Esophagus muscularis mucosa (tissue), 4 donors: ENCODE results near the gene ME3. TPM values are rescaled to one million over a fixed set of nuclear protein-coding genes. Genes with fewer than 3 reads are reported as not detected.
A peak's percentile ranks its signal among the peaks of the same experiment; 100 is the strongest.

ENCODE experiments used
- DNase-seq: peaks from one replicate; pipeline ENCODE4 v3.0.0-alpha.2; 2017; ENCODE audit errors: extremely low spot score
- H3K27ac ChIP-seq, 4 donors: fragments of 200-600 bp; sonication (generic); replicated peaks in 1 of 4; 1 replicate in 3 of 4; 2 replicates in 1 of 4; pipeline ENCODE4 v1.5.1; 2016 to 2019; ENCODE audit warnings: mild to moderate bottlenecking in 1 of 4
- H3K27me3 ChIP-seq, 4 donors: fragments of 200-600 bp; sonication (generic); one replicate each; pipeline versions ENCODE4 v1.5.1 to v1.6.0; 2016 to 2019
- H3K36me3 ChIP-seq, 4 donors: fragments of 200-600 bp; sonication (generic); one replicate each; pipeline ENCODE4 v1.5.1; 2016 to 2019
- H3K4me1 ChIP-seq, 4 donors: fragments of 200-600 bp; sonication (generic); one replicate each; pipeline ENCODE4 v1.5.1; 2016 to 2019
- H3K4me3 ChIP-seq, 4 donors: fragments of 200-600 bp; sonication (generic); 1 replicate in 2 of 4; 2 replicates in 2 of 4; pipeline ENCODE4 v1.5.1; 2016 to 2019; ENCODE audit warnings: mild to moderate bottlenecking in 4 of 4, moderate library complexity in 1 of 4
- H3K9me3 ChIP-seq, 4 donors: fragments of 200-600 bp; sonication (generic); 1 replicate in 3 of 4; 2 replicates in 1 of 4; pipeline ENCODE4 v1.5.1; 2016 to 2019
- EP300 ChIP-seq: sonication (generic); formaldehyde crosslinking; IDR thresholded peaks from one replicate; pipeline ENCODE4 v1.6.1; 2017; ENCODE audit warnings: antibody characterized with exemption
- POLR2A ChIP-seq: fragments of 450-650 bp; IDR thresholded peaks from one replicate; pipeline ENCODE4 v1.6.1; 2017; ENCODE audit warnings: antibody characterized with exemption, moderate library complexity, mild to moderate bottlenecking, low read depth
- POLR2AphosphoS5 ChIP-seq, 2 donors: sonication (generic); formaldehyde crosslinking; IDR thresholded peaks; one replicate each; pipeline ENCODE4 v1.6.1; 2017; ENCODE audit warnings: antibody characterized with exemption in 2 of 2
- WGBS: methylation state at CpG from one replicate; pipeline ENCODE4 v1.1.5; 2018; 5-methylcytosine and 5-hydroxymethylcytosine counted together
- intact Hi-C: fragments of 100-400 bp; cut with DNase I; formaldehyde crosslinking; loops from one replicate; pipeline ENCODE4 v1.15.1; 2023
- total RNA-seq, 4 donors: library from RNA; depleted of rRNA; stranded (reverse); fragments of >200 nt; gene quantifications; one replicate each; pipeline versions ENCODE4 v1.1.0 to v1.2.1, GENCODE V29; 2016
- TF ChIP-seq, protein P1 (sequence below), 3 experiments: fragments of 200-600 bp in 2 of 3; fragments of 450-650 bp in 1 of 3; sonication (generic) in 2 of 3; IDR thresholded peaks; one replicate each; pipeline ENCODE4 v1.5.1; 2017 to 2019; ENCODE audit warnings: antibody characterized with exemption in 3 of 3, mild to moderate bottlenecking in 2 of 3, moderate library complexity in 1 of 3

ME3 gene
- total RNA-seq, 4 donors from 2014 or later, result 20.4 to 50.1 (median 26.2) TPM

DNA sequence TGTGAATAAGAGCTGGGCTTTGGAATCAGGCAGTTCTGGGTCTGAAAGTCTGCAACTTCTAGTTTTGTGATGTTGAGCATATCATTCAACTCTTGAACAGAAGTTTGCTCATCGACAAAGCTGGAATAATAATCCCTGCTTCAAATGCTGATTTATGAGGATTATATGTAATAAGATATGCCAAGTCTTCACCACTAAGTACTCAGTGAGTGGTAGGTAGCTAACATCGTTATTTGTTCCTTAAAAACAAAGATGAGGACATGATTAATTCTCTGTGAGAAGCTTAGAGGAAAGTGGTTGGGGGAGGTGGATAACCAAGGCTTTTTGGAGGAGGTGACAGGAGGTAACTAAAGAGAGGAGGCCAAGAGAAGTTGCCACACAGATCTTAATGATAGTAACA lies 96.5 kb downstream of the ME3 start:
- peaks cover 45 to 61% (median 48%) of the 10 kb centered on the region in 4 donors for H3K4me1 ChIP-seq
- intact Hi-C loops, result no loop called here
- 71% methylated on average over 2 of the region's 2 CpGs for WGBS
- TF ChIP-seq POLR2AphosphoS5 (IDR thresholded peaks at IDR 0.05), result no peak
- TF ChIP-seq, protein P1, sequence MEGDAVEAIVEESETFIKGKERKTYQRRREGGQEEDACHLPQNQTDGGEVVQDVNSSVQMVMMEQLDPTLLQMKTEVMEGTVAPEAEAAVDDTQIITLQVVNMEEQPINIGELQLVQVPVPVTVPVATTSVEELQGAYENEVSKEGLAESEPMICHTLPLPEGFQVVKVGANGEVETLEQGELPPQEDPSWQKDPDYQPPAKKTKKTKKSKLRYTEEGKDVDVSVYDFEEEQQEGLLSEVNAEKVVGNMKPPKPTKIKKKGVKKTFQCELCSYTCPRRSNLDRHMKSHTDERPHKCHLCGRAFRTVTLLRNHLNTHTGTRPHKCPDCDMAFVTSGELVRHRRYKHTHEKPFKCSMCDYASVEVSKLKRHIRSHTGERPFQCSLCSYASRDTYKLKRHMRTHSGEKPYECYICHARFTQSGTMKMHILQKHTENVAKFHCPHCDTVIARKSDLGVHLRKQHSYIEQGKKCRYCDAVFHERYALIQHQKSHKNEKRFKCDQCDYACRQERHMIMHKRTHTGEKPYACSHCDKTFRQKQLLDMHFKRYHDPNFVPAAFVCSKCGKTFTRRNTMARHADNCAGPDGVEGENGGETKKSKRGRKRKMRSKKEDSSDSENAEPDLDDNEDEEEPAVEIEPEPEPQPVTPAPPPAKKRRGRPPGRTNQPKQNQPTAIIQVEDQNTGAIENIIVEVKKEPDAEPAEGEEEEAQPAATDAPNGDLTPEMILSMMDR (IDR thresholded peaks at IDR 0.05), result no peak
- no peak for TF ChIP-seq EP300
- no peaks in the 10 kb centered on the region for H3K27me3 ChIP-seq
- H3K36me3 ChIP-seq, result no peaks in the 10 kb centered on the region
- H3K27ac ChIP-seq, result no peak overlapping the region
- no peaks in the 10 kb centered on the region for H3K9me3 ChIP-seq
- no peak for DNase-seq
- H3K4me3 ChIP-seq, result no peak overlapping the region

DNA sequence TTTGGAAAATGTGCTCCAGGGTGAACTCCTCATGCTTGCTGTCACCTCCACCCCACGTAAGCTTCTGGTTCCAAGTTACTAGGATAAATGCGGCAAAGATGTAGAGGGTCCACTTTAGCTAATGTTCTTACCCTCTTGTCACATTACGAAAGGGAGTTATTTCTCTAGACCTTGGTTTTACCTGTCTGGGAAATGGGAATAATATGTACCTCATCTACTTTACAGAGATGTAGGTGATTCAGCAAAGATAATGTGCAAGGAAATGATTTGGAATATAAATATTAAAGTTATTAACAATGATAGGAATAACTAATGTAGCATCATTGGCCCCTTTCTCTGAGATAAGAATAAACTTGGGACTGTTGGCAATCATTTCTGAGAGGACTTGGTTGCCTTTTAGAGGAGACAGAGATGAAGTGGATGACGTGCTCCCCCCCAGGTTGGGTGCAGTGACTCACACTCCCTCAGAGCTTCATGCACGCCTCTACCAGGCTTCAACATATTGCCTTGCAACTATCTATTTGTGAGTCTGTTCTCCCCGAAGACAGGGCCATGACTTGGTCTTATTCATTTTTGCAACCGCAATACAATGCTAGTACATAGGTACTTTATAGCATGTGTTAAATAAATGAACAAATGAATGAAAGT lies 97.1 kb downstream of the ME3 start:
- no peaks in the 10 kb centered on the region for H3K9me3 ChIP-seq
- TF ChIP-seq POLR2AphosphoS5 (IDR thresholded peaks at IDR 0.05) (no peak), EP300 (no peak), POLR2A (no peak)
- TF ChIP-seq, protein P1 (IDR thresholded peaks at IDR 0.05), result no peak
- intact Hi-C loops, result no loop called here
- no peak for DNase-seq
- H3K4me1 ChIP-seq, result peaks cover 40 to 58% (median 42%) of the 10 kb centered on the region in 4 donors
- H3K36me3 ChIP-seq, result no peaks in the 10 kb centered on the region
- no peak overlapping the region for H3K27ac ChIP-seq
- no peaks in the 10 kb centered on the region for H3K27me3 ChIP-seq
- WGBS, result 87% methylated on average over 7 of the region's 7 CpGs
- H3K4me3 ChIP-seq, result no peak overlapping the region

DNA sequence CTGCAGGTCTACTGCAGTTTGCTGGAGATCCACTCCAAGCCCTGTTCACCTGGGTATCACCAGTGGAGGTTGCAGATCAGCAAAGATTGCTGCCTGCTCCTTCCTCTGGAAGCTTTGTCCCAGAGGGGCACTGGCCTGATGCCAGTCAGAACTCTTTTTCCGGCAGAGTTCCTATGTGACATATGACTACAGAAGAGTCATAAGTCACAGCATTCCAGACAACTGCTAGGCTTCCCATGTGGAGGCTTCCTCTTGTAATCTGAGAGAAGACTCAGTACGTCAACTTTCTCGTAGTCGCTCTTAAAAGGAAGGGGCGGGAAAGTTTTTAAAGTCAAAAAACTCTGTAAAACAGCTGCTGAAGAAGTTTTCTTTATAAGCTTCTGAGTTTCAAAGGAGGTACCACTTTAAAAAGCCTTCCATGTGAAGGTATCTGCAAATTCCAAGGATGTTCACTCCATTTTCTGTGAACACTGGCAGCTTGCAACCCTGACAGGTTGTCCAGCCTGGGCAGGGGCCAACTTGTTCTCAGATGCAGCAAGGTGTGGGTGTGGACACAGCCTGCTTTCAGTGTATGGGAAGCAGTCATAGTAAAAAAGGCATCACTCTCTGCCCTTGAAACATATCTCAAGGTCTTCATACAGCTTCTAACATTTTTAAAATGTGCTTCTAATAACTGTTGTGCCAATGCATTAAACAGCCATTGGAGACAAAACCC lies 97.8 kb downstream of the ME3 start:
- no peaks in the 10 kb centered on the region for H3K27me3 ChIP-seq
- H3K9me3 ChIP-seq, result no peaks in the 10 kb centered on the region
- TF ChIP-seq POLR2A (no peak), POLR2AphosphoS5 (IDR thresholded peaks at IDR 0.05) (no peak), EP300 (no peak)
- TF ChIP-seq, protein P1 (IDR thresholded peaks at IDR 0.05), result no peak
- peak; percentile 74 for DNase-seq
- H3K27ac ChIP-seq, result no peak overlapping the region
- WGBS, result 58% methylated on average over 5 of the region's 5 CpGs
- H3K4me3 ChIP-seq, result no peak overlapping the region
- no peaks in the 10 kb centered on the region for H3K36me3 ChIP-seq
- peaks cover 34 to 52% (median 37%) of the 10 kb centered on the region in 4 donors for H3K4me1 ChIP-seq
- intact Hi-C loops, result no loop called here

DNA sequence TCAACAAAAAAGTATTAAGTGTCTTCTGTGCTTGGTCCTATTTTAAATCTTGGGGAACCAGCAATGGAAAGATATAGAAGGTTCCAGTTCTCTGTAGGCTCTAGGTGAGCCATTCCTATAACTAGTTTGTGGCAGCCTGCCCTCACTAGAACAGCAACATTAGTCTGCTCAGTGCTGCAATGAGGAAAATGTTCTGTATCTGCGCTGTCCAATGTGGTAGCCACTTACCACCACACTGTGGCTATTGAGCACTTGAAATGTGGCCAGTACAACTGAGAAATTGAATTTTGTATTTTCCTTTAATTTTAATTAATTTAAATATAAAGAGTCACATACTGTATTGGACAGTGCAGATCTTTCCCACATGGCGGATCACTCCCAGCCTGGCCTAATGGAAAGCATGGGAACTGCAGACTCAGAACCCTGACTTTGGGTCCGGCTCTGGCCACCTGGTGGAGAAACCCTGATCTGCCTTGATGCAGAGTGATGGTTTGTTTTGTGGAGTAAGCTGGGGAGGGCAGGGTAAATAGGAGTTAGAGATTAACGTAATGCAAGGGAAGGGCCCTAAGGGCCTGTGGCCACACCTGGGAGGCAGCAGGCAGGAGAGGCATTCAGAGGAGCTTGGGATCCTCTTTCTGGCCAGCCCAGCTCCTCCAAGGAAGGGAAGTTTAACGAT lies 101.0 kb downstream of the ME3 start:
- TF ChIP-seq, protein P1 (IDR thresholded peaks at IDR 0.05), result peak in 1 of 3 experiments; percentile 14
- no peak for TF ChIP-seq POLR2AphosphoS5 (IDR thresholded peaks at IDR 0.05)
- Histone ChIP-seq H3K27ac (no peak overlapping the region), H3K4me1 (peaks cover 11 to 32% (median 22%) of the 10 kb centered on the region in 4 donors), H3K27me3 (no peaks in the 10 kb centered on the region), H3K4me3 (no peak overlapping the region), H3K9me3 (no peaks in the 10 kb centered on the region), H3K36me3 (no peaks in the 10 kb centered on the region)
- WGBS, result 95% methylated on average over 5 of the region's 5 CpGs
- intact Hi-C loops, result no loop called here
- peak; percentile 47 for DNase-seq
